Activated CD8-positive, alpha-beta T cell treated with anti-CD3 and anti-CD28 coated beads for 36 hours (primary cell): ENCODE results near the gene CIAO2A. TPM values are rescaled to one million over a fixed set of nuclear protein-coding genes. Genes with fewer than 3 reads are reported as not detected.

ENCODE experiments used
- ATAC-seq: fragments of 200-7000 bp; cut with Tn5 transposase; one replicate; pipeline ENCODE4 v1.10.0; 2021; ENCODE audit warnings: mild to moderate bottlenecking, moderate library complexity
- CTCF ChIA-PET: fragments of 350-600 bp; sonication (Branson Sonifier 250); formaldehyde crosslinking; loops from one replicate; lab custom pipeline; 2021; ENCODE audit warnings: antibody characterized with exemption; lab: Charles Lee
- POLR2A ChIA-PET: fragments of 350-600 bp; sonication (Branson Sonifier 250); formaldehyde crosslinking; loops from one replicate; lab custom pipeline; 2021; ENCODE audit warnings: antibody characterized with exemption; lab: Charles Lee
- DNase-seq: peaks from one replicate; pipeline ENCODE4 v3.0.0-alpha.2; 2020
- H3K27ac Mint-ChIP-seq: one replicate; pipeline ENCODE4 v1.8.0; 2021; ENCODE audit warnings: mild to moderate bottlenecking, mixed read lengths
- H3K27me3 Mint-ChIP-seq: one replicate; pipeline ENCODE4 v1.8.0; 2021; ENCODE audit warnings: mixed read lengths
- H3K36me3 Mint-ChIP-seq: one replicate; pipeline ENCODE4 v1.8.0; 2021; ENCODE audit warnings: low read depth, mixed read lengths
- H3K4me1 Mint-ChIP-seq: one replicate; pipeline ENCODE4 v1.8.0; 2021; ENCODE audit warnings: low read depth, mixed read lengths
- H3K4me3 Mint-ChIP-seq: one replicate; pipeline ENCODE4 v1.8.0; 2021; ENCODE audit warnings: mild to moderate bottlenecking, moderate library complexity, mixed read lengths
- H3K9me3 Mint-ChIP-seq: one replicate; pipeline ENCODE4 v1.8.0; 2021; ENCODE audit warnings: mixed read lengths
- intact Hi-C: fragments of 100-400 bp; cut with micrococcal nuclease; formaldehyde crosslinking; loops from one replicate; pipeline ENCODE4 v1.10.0; 2022
- total RNA-seq, 2 experiments: library from RNA; stranded (reverse); gene quantifications; one replicate each; pipeline ENCODE4 v1.2.3, GENCODE V29; 2021
- TF ChIP-seq, protein P1 (sequence below): fragments of 200-600 bp; IDR thresholded peaks from one replicate; pipeline ENCODE4 v1.8.0; 2022; ENCODE audit warnings: antibody characterized with exemption, mild to moderate bottlenecking

Gene CIAO2A
- total RNA-seq, 2 experiments from 2014 or later = 88.3 to 99.4 TPM

DNA sequence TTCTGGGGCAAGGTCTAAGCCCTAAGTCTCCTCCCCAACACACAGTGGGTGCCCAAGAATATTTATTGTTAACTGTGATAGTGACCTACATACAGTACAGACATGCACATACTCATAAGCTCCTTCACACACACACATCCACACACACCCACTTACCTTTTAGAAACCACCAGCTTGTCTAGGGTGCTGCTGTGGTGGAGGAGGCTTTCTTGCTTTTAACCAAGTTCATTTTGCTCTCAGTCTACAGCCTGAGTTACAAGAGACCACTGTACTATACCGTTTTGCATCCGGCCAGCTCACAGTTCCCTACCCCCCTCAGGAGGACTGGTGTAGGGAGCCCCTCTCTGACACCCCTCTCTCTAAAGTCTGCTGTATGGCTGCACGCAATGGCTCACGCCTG lies 64.0 kb downstream of the CIAO2A start:
- ATAC-seq = peak; percentile 81
- peak; percentile 60 for DNase-seq
- H3K27ac Mint-ChIP-seq = peak overlapping the region; percentile 21
- CTCF ChIA-PET = interaction anchor here (0.7 to 1.9 kb wide), 6 partner anchors 8 to 128 kb away, joined by 3 to 10 read pairs (median 3); partner anchors contain the start of gene DAPK2
- TF ChIP-seq, protein P1, sequence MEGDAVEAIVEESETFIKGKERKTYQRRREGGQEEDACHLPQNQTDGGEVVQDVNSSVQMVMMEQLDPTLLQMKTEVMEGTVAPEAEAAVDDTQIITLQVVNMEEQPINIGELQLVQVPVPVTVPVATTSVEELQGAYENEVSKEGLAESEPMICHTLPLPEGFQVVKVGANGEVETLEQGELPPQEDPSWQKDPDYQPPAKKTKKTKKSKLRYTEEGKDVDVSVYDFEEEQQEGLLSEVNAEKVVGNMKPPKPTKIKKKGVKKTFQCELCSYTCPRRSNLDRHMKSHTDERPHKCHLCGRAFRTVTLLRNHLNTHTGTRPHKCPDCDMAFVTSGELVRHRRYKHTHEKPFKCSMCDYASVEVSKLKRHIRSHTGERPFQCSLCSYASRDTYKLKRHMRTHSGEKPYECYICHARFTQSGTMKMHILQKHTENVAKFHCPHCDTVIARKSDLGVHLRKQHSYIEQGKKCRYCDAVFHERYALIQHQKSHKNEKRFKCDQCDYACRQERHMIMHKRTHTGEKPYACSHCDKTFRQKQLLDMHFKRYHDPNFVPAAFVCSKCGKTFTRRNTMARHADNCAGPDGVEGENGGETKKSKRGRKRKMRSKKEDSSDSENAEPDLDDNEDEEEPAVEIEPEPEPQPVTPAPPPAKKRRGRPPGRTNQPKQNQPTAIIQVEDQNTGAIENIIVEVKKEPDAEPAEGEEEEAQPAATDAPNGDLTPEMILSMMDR = no peak
- no peak overlapping the region for H3K4me3 Mint-ChIP-seq
- no peaks in the 10 kb centered on the region for H3K27me3 Mint-ChIP-seq
- H3K9me3 Mint-ChIP-seq = no peaks in the 10 kb centered on the region
- intact Hi-C loops = no loop called here
- no peaks in the 10 kb centered on the region for H3K36me3 Mint-ChIP-seq
- peaks cover 29% of the 10 kb centered on the region for H3K4me1 Mint-ChIP-seq
- POLR2A ChIA-PET = interaction anchor here (0.6 to 1.8 kb wide), 5 partner anchors 19 to 374 kb away, joined by 3 to 10 read pairs (median 3); no protein-coding TSS in a partner anchor

DNA sequence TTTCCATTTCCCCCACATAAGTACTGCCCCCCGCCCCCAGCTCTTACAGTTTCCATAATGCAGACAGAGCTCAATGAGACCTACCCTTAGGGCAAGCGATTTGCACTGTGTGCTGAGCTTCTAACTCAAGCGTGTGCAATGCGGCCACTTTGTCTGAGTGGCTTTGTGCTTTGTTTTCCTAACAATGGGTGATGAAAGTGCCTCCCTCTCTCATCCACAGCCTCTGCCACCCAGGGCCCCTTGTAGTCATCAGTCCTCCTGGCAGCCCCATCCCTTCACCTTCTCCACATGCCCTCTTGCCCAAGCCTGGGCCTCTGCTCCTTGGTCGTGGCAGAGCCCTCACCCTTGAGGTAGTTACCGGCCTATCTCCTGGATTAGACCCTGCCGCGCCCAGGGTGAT lies 64.5 kb downstream of the CIAO2A start:
- DNase-seq = no peak
- H3K4me1 Mint-ChIP-seq = peaks cover 29% of the 10 kb centered on the region
- TF ChIP-seq, protein P1 = no peak
- no peak overlapping the region for H3K4me3 Mint-ChIP-seq
- no peaks in the 10 kb centered on the region for H3K36me3 Mint-ChIP-seq
- POLR2A ChIA-PET = interaction anchor here (0.6 to 1.8 kb wide), 5 partner anchors 13 to 373 kb away, joined by 3 to 10 read pairs (median 3); no protein-coding TSS in a partner anchor
- peak; percentile 13 for ATAC-seq
- CTCF ChIA-PET = interaction anchor here (0.7 to 1.9 kb wide), 6 partner anchors 8 to 127 kb away, joined by 3 to 10 read pairs (median 3); partner anchors contain the start of gene DAPK2
- H3K9me3 Mint-ChIP-seq = no peaks in the 10 kb centered on the region
- peak overlapping the region; percentile 21 for H3K27ac Mint-ChIP-seq
- intact Hi-C loops = no loop called here
- no peaks in the 10 kb centered on the region for H3K27me3 Mint-ChIP-seq

DNA sequence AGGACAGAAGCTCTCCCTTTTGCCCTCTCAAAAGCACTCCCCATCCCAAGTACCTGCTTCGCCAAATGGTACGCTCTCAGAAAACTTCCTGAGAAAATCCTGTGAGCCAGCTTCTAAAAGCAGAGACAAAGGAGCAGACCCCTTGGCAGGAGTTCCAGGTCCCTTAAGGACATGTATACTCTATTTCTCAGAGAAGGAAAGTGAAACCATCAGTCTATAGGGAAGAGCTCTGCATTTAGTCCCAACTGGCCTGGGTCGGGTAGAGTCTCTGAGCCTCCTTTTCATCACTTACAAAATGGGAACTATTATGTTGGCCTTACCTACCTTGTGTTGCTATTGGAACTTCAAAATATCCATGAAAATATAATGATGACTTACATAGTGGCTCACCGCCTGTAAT lies 67.0 kb downstream of the CIAO2A start:
- no peaks in the 10 kb centered on the region for H3K9me3 Mint-ChIP-seq
- intact Hi-C loops = no loop called here
- TF ChIP-seq, protein P1 = no peak
- ChIA-PET POLR2A (interaction anchor here (1.0 to 1.1 kb wide), 2 partner anchors 13 to 15 kb away, joined by 3 read pairs; no protein-coding TSS in a partner anchor), CTCF (no interaction called here)
- H3K4me1 Mint-ChIP-seq = peaks cover 20% of the 10 kb centered on the region
- no peak overlapping the region for H3K4me3 Mint-ChIP-seq
- DNase-seq (no peak), ATAC-seq (no peak)
- no peak overlapping the region for H3K27ac Mint-ChIP-seq
- H3K27me3 Mint-ChIP-seq = no peaks in the 10 kb centered on the region
- no peaks in the 10 kb centered on the region for H3K36me3 Mint-ChIP-seq

DNA sequence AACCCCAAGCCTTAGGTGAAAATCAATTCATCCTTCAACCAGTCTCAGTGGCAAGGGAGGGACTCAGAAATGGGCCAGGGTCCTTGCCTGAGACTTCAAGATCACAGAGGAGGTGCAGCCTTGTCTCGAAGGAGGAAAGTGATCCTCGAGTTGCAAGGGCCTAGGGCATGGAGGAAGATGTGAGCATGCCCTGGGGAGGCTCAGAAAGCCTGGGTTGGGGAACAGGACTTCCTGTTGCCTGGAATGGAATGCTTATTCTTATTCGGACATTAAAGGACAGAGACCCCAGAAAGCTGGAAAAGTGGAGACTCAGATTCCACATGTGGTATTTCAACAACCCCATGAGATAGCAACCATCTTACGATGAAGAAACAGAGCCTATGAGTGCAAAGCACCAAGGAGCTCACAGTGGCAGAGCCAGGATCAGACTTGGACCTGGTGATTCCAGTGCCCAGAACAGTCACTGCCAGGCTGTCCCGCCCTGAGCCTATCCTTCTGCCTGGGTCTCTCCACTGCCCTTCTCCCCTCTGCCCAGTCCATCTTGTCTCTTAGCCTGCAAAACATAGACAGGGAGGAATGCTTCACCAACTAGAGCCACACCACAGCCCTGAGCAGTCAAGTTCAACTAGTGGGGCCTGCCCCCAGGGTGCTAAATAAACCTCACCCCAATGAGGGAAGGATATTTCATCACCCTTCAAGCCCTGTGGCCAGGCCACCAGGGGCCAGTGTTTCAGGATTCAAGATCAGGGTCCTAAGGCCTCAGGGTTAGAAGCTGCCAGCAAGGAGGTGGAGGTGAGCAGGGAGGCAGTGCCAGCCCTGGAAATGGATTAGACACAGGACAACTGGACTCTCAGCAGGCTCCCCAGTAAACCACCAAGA lies 69.2 kb downstream of the CIAO2A start:
- no peaks in the 10 kb centered on the region for H3K27me3 Mint-ChIP-seq
- no peak for DNase-seq
- TF ChIP-seq, protein P1 = no peak
- peak; percentile 40 for ATAC-seq
- no peaks in the 10 kb centered on the region for H3K9me3 Mint-ChIP-seq
- no peaks in the 10 kb centered on the region for H3K36me3 Mint-ChIP-seq
- intact Hi-C loops = no loop called here
- ChIA-PET POLR2A (interaction anchor here (0.9 to 1.2 kb wide), 2 partner anchors 14 to 53 kb away, joined by 3 read pairs; no protein-coding TSS in a partner anchor), CTCF (interaction anchor here (0.9 to 1.5 kb wide), 2 partner anchors 11 to 79 kb away, joined by 3 to 4 read pairs; no protein-coding TSS in a partner anchor)
- H3K27ac Mint-ChIP-seq = peak overlapping the region; percentile 16
- H3K4me3 Mint-ChIP-seq = no peak overlapping the region
- H3K4me1 Mint-ChIP-seq = peaks cover 11% of the 10 kb centered on the region
